ENCODE measurements around the gene OR51B4. TPM values are rescaled to one million over a fixed set of nuclear protein-coding genes. Genes with fewer than 3 reads are reported as not detected.
A peak's percentile ranks its signal among the peaks of the same experiment; 100 is the strongest.

The OR51B4 gene
- polyA plus RNA-seq, 1 donor (not counting 4 experiments of a cell fraction or from before 2014, with no cell fraction given), result not detected

- Histone ChIP-seq H3K9ac (ENCODE audit: control insufficient read depth, extremely low read depth, insufficient read depth, low read length) (no peak overlapping the region), H3K79me2 (ENCODE audit: control insufficient read depth, insufficient read depth, low read length) (no peaks in the 10 kb centered on the region), H3K4me1 (ENCODE audit: control insufficient read depth, extremely low read depth, insufficient read depth, low read length) (peaks cover 20% of the 10 kb centered on the region)
Observed at GRCh38 chr11:5290106-5290505, 11.6 kb downstream of the OR51B4 start.

GRCh38 chr11:5289696-5290095 is 12.1 kb downstream of the OR51B4 start:
- Histone ChIP-seq H3K9ac (ENCODE audit: control insufficient read depth, extremely low read depth, insufficient read depth, low read length) (no peak overlapping the region), H3K4me3 (ENCODE audit: control insufficient read depth in 2 of 3, extremely low read depth in 1 of 3, insufficient read depth in 2 of 3, low read depth in 1 of 3, low read length in 3 of 3) (no peak overlapping the region), H3K36me3 (ENCODE audit: control insufficient read depth in 2 of 2, extremely low read depth in 1 of 2, insufficient read depth in 2 of 2, low read length in 2 of 2) (no peaks in the 10 kb centered on the region), H2AFZ (ENCODE audit: control insufficient read depth, low read length) (peak overlapping the region; percentile 56), H3K4me1 (ENCODE audit: control insufficient read depth, extremely low read depth, insufficient read depth, low read length) (peaks cover 20% of the 10 kb centered on the region), H4K20me1 (ENCODE audit: control insufficient read depth, extremely low read depth, insufficient read depth, low read length) (no peaks in the 10 kb centered on the region), H3K4me2 (ENCODE audit: control insufficient read depth, extremely low read depth, insufficient read depth, low read depth, low read length) (no peak overlapping the region), H3K79me2 (ENCODE audit: control insufficient read depth, insufficient read depth, low read length) (no peaks in the 10 kb centered on the region), H3K27ac (ENCODE audit: control insufficient read depth, insufficient read depth, low read length) (no peak overlapping the region), H3K9me3 (ENCODE audit: control insufficient read depth, low read depth, low read length) (no peaks in the 10 kb centered on the region), H3K27me3 (ENCODE audit: control insufficient read depth, extremely low read depth, insufficient read depth, low read length) (no peaks in the 10 kb centered on the region), H3K9me1 (ENCODE audit: control insufficient read depth, extremely low read depth, insufficient read depth, low read length) (no peaks in the 10 kb centered on the region)
- no peak for DNase-seq (ENCODE audit: low read depth, low spot score)
- dilution Hi-C loops (cut with MboI; ENCODE audit: extremely low pct_ligation_motif_present, low sequenced_read_pairs), result no loop called here
- TF ChIP-seq EZH2 (IDR thresholded peaks at IDR 0.05; ENCODE audit: low read length) (no peak), CTCF (optimal IDR thresholded peaks at IDR 0.05 in 1 of 3, IDR thresholded peaks at IDR 0.05 in 1 of 3, conservative IDR thresholded peaks at IDR 0.05 in 1 of 3; ENCODE audit: extremely low read depth in 1 of 3, insufficient read depth in 2 of 3, low read length in 3 of 3) (no peak)
- no peak for FAIRE-seq

More at GRCh38 chr11:5290106-5290505, 11.6 kb downstream of the OR51B4 start:
- dilution Hi-C loops (cut with MboI; ENCODE audit: extremely low pct_ligation_motif_present, low sequenced_read_pairs), result no loop called here
- Histone ChIP-seq H3K27me3 (ENCODE audit: control insufficient read depth, extremely low read depth, insufficient read depth, low read length) (no peaks in the 10 kb centered on the region), H3K4me2 (ENCODE audit: control insufficient read depth, extremely low read depth, insufficient read depth, low read depth, low read length) (no peak overlapping the region), H3K9me3 (ENCODE audit: control insufficient read depth, low read depth, low read length) (no peaks in the 10 kb centered on the region), H2AFZ (ENCODE audit: control insufficient read depth, low read length) (no peak overlapping the region), H3K27ac (ENCODE audit: control insufficient read depth, insufficient read depth, low read length) (no peak overlapping the region), H4K20me1 (ENCODE audit: control insufficient read depth, extremely low read depth, insufficient read depth, low read length) (no peaks in the 10 kb centered on the region), H3K36me3 (ENCODE audit: control insufficient read depth in 2 of 2, extremely low read depth in 1 of 2, insufficient read depth in 2 of 2, low read length in 2 of 2) (no peaks in the 10 kb centered on the region), H3K9me1 (ENCODE audit: control insufficient read depth, extremely low read depth, insufficient read depth, low read length) (no peaks in the 10 kb centered on the region), H3K4me3 (ENCODE audit: control insufficient read depth in 2 of 3, extremely low read depth in 1 of 3, insufficient read depth in 2 of 3, low read depth in 1 of 3, low read length in 3 of 3) (no peak overlapping the region)
- TF ChIP-seq EZH2 (IDR thresholded peaks at IDR 0.05; ENCODE audit: low read length), result no peak
- TF ChIP-seq CTCF (optimal IDR thresholded peaks at IDR 0.05 in 1 of 3, IDR thresholded peaks at IDR 0.05 in 1 of 3, conservative IDR thresholded peaks at IDR 0.05 in 1 of 3; ENCODE audit: extremely low read depth in 1 of 3, insufficient read depth in 2 of 3, low read length in 3 of 3), result no peak
- no peak for FAIRE-seq
- DNase-seq (ENCODE audit: low read depth, low spot score), result no peak
